HepG2 (cell line): ENCODE data around the gene MYO7B. TPM values are rescaled to one million over a fixed set of nuclear protein-coding genes. Genes with fewer than 3 reads are reported as not detected.

Experiments
- ATAC-seq: fragments of 200-7000 bp; cut with Tn5 transposase; 3 replicates; pipeline ENCODE4 v1.9.1; 2020; ENCODE audit warnings: mild to moderate bottlenecking, moderate library complexity
- BruUV-seq: library from RNA; stranded (reverse); fragments of 400-500 nt; replicated peaks from 2 replicates; lab custom pipeline; 2021; lab: Mats Ljungman, UMichigan
- CTCF ChIA-PET: fragments of 300-600 bp; formaldehyde crosslinking; extraction: SDS; loops from one replicate; lab custom pipeline; 2021; ENCODE audit warnings: low total read pairs, inconsistent platforms, low intra/inter-chr PET ratio; lab: Yijun Ruan, JAX
- POLR2A ChIA-PET: fragments of 350-600 bp; sonication (Branson Sonifier 250); formaldehyde crosslinking; loops from one replicate; lab custom pipeline; 2020; ENCODE audit warnings: antibody characterized with exemption, inconsistent platforms; lab: Yijun Ruan, JAX
- DNase-seq: peaks from one replicate; pipeline ENCODE4 v3.0.0-alpha.2; 2015; ENCODE audit warnings: low spot score
- FAIRE-seq: peaks from 3 replicates; lab custom pipeline; 2011; peaks lifted over from hg19 to GRCh38; lab: Jason Lieb, UNC
- H2AFZ ChIP-seq: one replicate; pipeline ENCODE4 v1.6.1; 2011; ENCODE audit warnings: low read length, inconsistent platforms
- H3K27ac ChIP-seq: fragments of 300-600 bp; 3 replicates; pipeline ENCODE4 v1.8.0; 2011; ENCODE audit warnings: mixed run types, mild to moderate bottlenecking, mixed read lengths, low read length, inconsistent platforms; ENCODE audit not compliant: insufficient read depth; ENCODE audit errors: extremely low read length
- H3K27me3 ChIP-seq, 2 experiments: fragments of 200-600 bp in 1 of 2; 2 replicates in 1 of 2; 3 replicates in 1 of 2; pipeline versions ENCODE4 v1.6.0 to v1.8.0; 2011; ENCODE audit warnings: low read length in 2 of 2, mild to moderate bottlenecking in 2 of 2, moderate library complexity in 2 of 2, inconsistent platforms in 1 of 2; ENCODE audit not compliant: insufficient read depth in 2 of 2, control insufficient read depth in 1 of 2
- H3K36me3 ChIP-seq, 2 experiments: fragments of 200-600 bp in 1 of 2; replicated peaks in 1 of 2; 2 replicates in 1 of 2; 3 replicates in 1 of 2; pipeline versions ENCODE4 v1.5.1 to v1.8.0; 2011; ENCODE audit warnings: low read length in 2 of 2, inconsistent platforms in 1 of 2; ENCODE audit not compliant: insufficient read depth in 2 of 2, control insufficient read depth in 1 of 2
- H3K4me1 ChIP-seq: 2 replicates; pipeline ENCODE4 v1.5.1; 2012; ENCODE audit warnings: low read length, inconsistent platforms; ENCODE audit not compliant: insufficient read depth
- H3K4me2 ChIP-seq: 2 replicates; pipeline ENCODE4 v1.6.0; 2011; ENCODE audit warnings: low read depth, low read length, inconsistent platforms
- H3K4me3 ChIP-seq, 3 experiments: fragments of 200-600 bp in 1 of 3; sonication (generic), shearing (Covaris generic) in 1 of 3; replicated peaks in 1 of 3; 2 replicates each; pipeline ENCODE4 v1.5.1; 2011 to 2016; ENCODE audit warnings: low read length in 3 of 3, inconsistent platforms in 2 of 3, low read depth in 2 of 3, mild to moderate bottlenecking in 2 of 3, control low read depth in 1 of 3, mixed read lengths in 1 of 3; ENCODE audit not compliant: insufficient read depth in 1 of 3
- H3K79me2 ChIP-seq: one replicate; pipeline ENCODE4 v1.6.1; 2011; ENCODE audit warnings: low read length, inconsistent platforms; ENCODE audit not compliant: insufficient read depth
- H3K9ac ChIP-seq: 2 replicates; pipeline ENCODE4 v1.6.0; 2011; ENCODE audit warnings: mild to moderate bottlenecking, low read depth, low read length, inconsistent platforms; ENCODE audit not compliant: insufficient read depth
- H3K9me3 ChIP-seq: 2 replicates; pipeline ENCODE4 v1.5.1; 2012; ENCODE audit warnings: mild to moderate bottlenecking, low read length
- H4K20me1 ChIP-seq: 2 replicates; pipeline ENCODE4 v1.6.0; 2011; ENCODE audit warnings: inconsistent platforms, mild to moderate bottlenecking, low read length, moderate library complexity; ENCODE audit not compliant: insufficient read depth
- ARID2 ChIP-seq: sonication (generic); formaldehyde crosslinking; IDR thresholded peaks from 2 replicates; pipeline ENCODE4 v1.8.1; 2022; ENCODE audit warnings: mild to moderate bottlenecking, missing genetic modification reagents, borderline replicate concordance
- CTCF ChIP-seq: sonication (generic); formaldehyde crosslinking; IDR thresholded peaks from 2 replicates; pipeline ENCODE4 v1.5.0; 2020; ENCODE audit warnings: mild to moderate bottlenecking, missing genetic modification reagents, moderate library complexity
- HINFP ChIP-seq: sonication (generic); formaldehyde crosslinking; IDR thresholded peaks from 2 replicates; pipeline ENCODE4 v1.4.0; 2020; ENCODE audit warnings: low read depth, mild to moderate bottlenecking, missing genetic modification reagents
- HNRNPL ChIP-seq: fragments of 200-400 bp; formaldehyde crosslinking; IDR thresholded peaks from 2 replicates; pipeline ENCODE4 v1.6.1; 2017; ENCODE audit warnings: mild to moderate bottlenecking, low read depth, low read length
- JARID2 ChIP-seq: sonication (generic); formaldehyde crosslinking; IDR thresholded peaks from 2 replicates; pipeline ENCODE4 v1.8.1; 2023; ENCODE audit warnings: missing genetic modification reagents, inconsistent platforms; ENCODE audit not compliant: insufficient replicate concordance
- KLF11 ChIP-seq: IDR thresholded peaks from 2 replicates; pipeline ENCODE4 v1.6.1; 2016; ENCODE audit warnings: missing compliant biosample characterization
- ZHX1 ChIP-seq: sonication (generic); formaldehyde crosslinking; IDR thresholded peaks from 2 replicates; pipeline ENCODE4 v1.8.1; 2022; ENCODE audit warnings: low read depth, mild to moderate bottlenecking, missing genetic modification reagents
- ZNF253 ChIP-seq: sonication (generic); formaldehyde crosslinking; IDR thresholded peaks from 2 replicates; pipeline ENCODE4 v1.8.0; 2022; ENCODE audit warnings: mild to moderate bottlenecking, missing genetic modification reagents, borderline replicate concordance
- WGBS: methylation state at CpG from one replicate; pipeline ENCODE4 v1.1.6; 2017; ENCODE audit warnings: low lambda C conversion rate; 5-methylcytosine and 5-hydroxymethylcytosine counted together
- in situ Hi-C: cut with HindIII; loops from 2 replicates; pipeline ENCODE4 v1.10.0; 2017; ENCODE audit warnings: low pct_unique_long_range_greater_than_20kb; ENCODE audit not compliant: extremely low pct_ligation_motif_present
- intact Hi-C: fragments of 100-400 bp; cut with micrococcal nuclease; formaldehyde crosslinking; loops from one replicate; pipeline ENCODE4 v1.10.0; 2022; ENCODE audit not compliant: unreplicated experiment
- polyA plus RNA-seq, 8 experiments: library from polyadenylated mRNA; depleted of rRNA in 3 of 8; stranded (reverse) in 7 of 8; unstranded in 1 of 8; fragments of >200 nt; fragmentation: Illumina TruSeq in 4 of 8; extraction: Trizol in 4 of 8; gene quantifications; 2 replicates each; pipeline versions ENCODE4 v1.2.1 to v1.2.3, GENCODE V29; 2011 to 2016; ENCODE audit warnings: low read depth in 4 of 8, missing spikeins in 1 of 8, mixed read lengths in 1 of 8; ENCODE audit not compliant: insufficient read depth in 1 of 8
- total RNA-seq, 5 experiments: library from RNA; depleted of rRNA; stranded (reverse); fragments of >200 nt; fragmentation: Illumina TruSeq; extraction: Trizol; gene quantifications; 2 replicates each; pipeline ENCODE4 v1.2.3, GENCODE V29; 2016; ENCODE audit warnings: low read depth in 1 of 5

The MYO7B gene
- total and polyA plus RNA-seq, 2 of the 13 experiments (the other 11 are each of a cell fraction or from before 2014, with no cell fraction given), result not detected

GRCh38 chr2:127631997-127632581 lies 96.6 kb downstream of the MYO7B start:
- in situ Hi-C loops (no loop called here), intact Hi-C loops (no loop called here)
- H3K27me3 ChIP-seq, result peaks cover 32 to 96% of the 10 kb centered on the region in 2 experiments
- no peak overlapping the region for H3K4me2 ChIP-seq
- no peak overlapping the region for H3K9ac ChIP-seq
- H3K79me2 ChIP-seq, result no peaks in the 10 kb centered on the region
- DNase-seq (no peak), ATAC-seq (no peak), FAIRE-seq (no peak)
- CTCF ChIA-PET, result no interaction called here
- H3K4me1 ChIP-seq, result peaks cover 9% of the 10 kb centered on the region; the same call in 1 of the 2 replicates
- no peaks in the 10 kb centered on the region for H3K9me3 ChIP-seq
- no peaks in the 10 kb centered on the region for H4K20me1 ChIP-seq
- 31% methylated on average over 11 of the region's 17 CpGs for WGBS
- H3K27ac ChIP-seq, result no peak overlapping the region
- H3K4me3 ChIP-seq, result no peak overlapping the region
- TF ChIP-seq CTCF, result no peak
- peak; percentile 54; the same call in 1 of the 2 replicates for TF ChIP-seq HNRNPL
- no TSS peak for BruUV-seq
- no peaks in the 10 kb centered on the region for H3K36me3 ChIP-seq
- POLR2A ChIA-PET, result no interaction called here
- H2AFZ ChIP-seq, result no peak overlapping the region

GRCh38 chr2:127632592-127633489 lies 97.4 kb downstream of the MYO7B start:
- in situ Hi-C loops, result no loop called here
- intact Hi-C loops, result no loop called here
- Histone ChIP-seq H3K27me3 (peaks cover 32 to 96% of the 10 kb centered on the region in 2 experiments), H3K4me3 (no peak overlapping the region), H3K4me1 (peaks cover 13% of the 10 kb centered on the region; the same call in 1 of the 2 replicates), H3K36me3 (no peaks in the 10 kb centered on the region), H3K79me2 (no peaks in the 10 kb centered on the region), H3K9me3 (no peaks in the 10 kb centered on the region), H4K20me1 (no peaks in the 10 kb centered on the region), H3K27ac (no peak overlapping the region), H3K9ac (no peak overlapping the region), H2AFZ (no peak overlapping the region), H3K4me2 (no peak overlapping the region)
- ChIA-PET CTCF (no interaction called here), POLR2A (no interaction called here)
- no peak for FAIRE-seq
- no peak for ATAC-seq
- no TSS peak for BruUV-seq
- 30% methylated on average over 16 of the region's 25 CpGs for WGBS
- DNase-seq, result no peak
- no peak for TF ChIP-seq HINFP (CRISPR knock-in tag)
- no peak for TF ChIP-seq ZNF253
- TF ChIP-seq KLF11 (CRISPR knock-in tag), result no peak
- TF ChIP-seq ARID2, result no peak
- no peak for TF ChIP-seq ZHX1 (CRISPR knock-in tag)
- TF ChIP-seq JARID2 (CRISPR knock-in tag), result no peak
